ENCODE measurements around the gene MOCS3. TPM values are rescaled to one million over a fixed set of nuclear protein-coding genes. Genes with fewer than 3 reads are reported as not detected.

MOCS3 gene
- total and polyA plus RNA-seq, 2 of the 13 experiments (the other 11 are each of a cell fraction or from before 2014, with no cell fraction given) = 3.7 to 8.4 TPM

DNA sequence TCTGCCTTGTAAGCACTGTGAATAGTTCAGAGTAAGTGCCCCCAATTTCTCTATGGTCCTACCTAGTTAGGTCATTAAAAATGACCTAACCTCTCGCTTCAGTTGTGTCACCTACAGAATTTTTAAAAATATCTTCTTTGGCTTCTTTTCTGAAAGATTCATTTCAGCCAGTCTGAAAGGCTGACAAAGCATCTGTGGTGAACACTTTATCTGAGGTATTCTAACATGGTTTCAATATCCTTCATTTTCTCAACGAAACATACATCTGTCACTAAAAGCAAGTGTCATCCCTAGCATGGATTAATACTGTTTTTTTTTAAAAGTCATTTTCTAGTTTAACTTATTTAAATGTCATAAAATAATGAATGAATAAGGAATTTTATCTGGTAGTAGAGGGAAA is 5.4 kb upstream of the MOCS3 start:
- Histone ChIP-seq H4K20me1 (ENCODE audit: insufficient read depth, low read length) (peaks cover 57% of the 10 kb centered on the region), H3K79me2 (ENCODE audit: insufficient read depth, low read length) (peaks cover 78% of the 10 kb centered on the region), H3K4me1 (ENCODE audit: insufficient read depth, low read length) (peaks cover 25% of the 10 kb centered on the region), H3K9me3 (ENCODE audit: low read length) (no peaks in the 10 kb centered on the region), H3K27ac (ENCODE audit: extremely low read length, insufficient read depth, low read length) (no peak overlapping the region), H3K4me2 (ENCODE audit: low read depth, low read length) (no peak overlapping the region), H3K36me3 (replicated peaks in 1 of 2; ENCODE audit: control insufficient read depth in 1 of 2, insufficient read depth in 2 of 2, low read length in 2 of 2) (peaks cover 22 to 60% of the 10 kb centered on the region in 2 experiments), H2AFZ (ENCODE audit: low read length) (no peak overlapping the region), H3K27me3 (ENCODE audit: control insufficient read depth in 1 of 2, insufficient read depth in 2 of 2, low read length in 2 of 2) (no peaks in the 10 kb centered on the region; a peak in 1 of 5 replicates), H3K4me3 (replicated peaks in 1 of 3; ENCODE audit: insufficient read depth in 1 of 3, low read depth in 2 of 3, low read length in 3 of 3) (no peak overlapping the region), H3K9ac (ENCODE audit: insufficient read depth, low read depth, low read length) (no peak overlapping the region)
- 97% methylated on average over 2 of the region's 2 CpGs for WGBS (ENCODE audit: low lambda C conversion rate)
- TF ChIP-seq RAD51 (IDR thresholded peaks at IDR 0.05; ENCODE audit: borderline replicate concordance) = no peak
- intact Hi-C loops (cut with micrococcal nuclease; ENCODE audit: unreplicated experiment) = no loop called here
- ATAC-seq (no peak), FAIRE-seq (no peak), DNase-seq (ENCODE audit: low spot score) (no peak)
- ChIA-PET CTCF (ENCODE audit: low intra/inter-chr PET ratio, low total read pairs) (no interaction called here), POLR2A (no interaction called here)
- in situ Hi-C loops (cut with HindIII; ENCODE audit: extremely low pct_ligation_motif_present, low pct_unique_long_range_greater_than_20kb) = no loop called here
- BruUV-seq (replicated peaks) = no TSS peak

DNA sequence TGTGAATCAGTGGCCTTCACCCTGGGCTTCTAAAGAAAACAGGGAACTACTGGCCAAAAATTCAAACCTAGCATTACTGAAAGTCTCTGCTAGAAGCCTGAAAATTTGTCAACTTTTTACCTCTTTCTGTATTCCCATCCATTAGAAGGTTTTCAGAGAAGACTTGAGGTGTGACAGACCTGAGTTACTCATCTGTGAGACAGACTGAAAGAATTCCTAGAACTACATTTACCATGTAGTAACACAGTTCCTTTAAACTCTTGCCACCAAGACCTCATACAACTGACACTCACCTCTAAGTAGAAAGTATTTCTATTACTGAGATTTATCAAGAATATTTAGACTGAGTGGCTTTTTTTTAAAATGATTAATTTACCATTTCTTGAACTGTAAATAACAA is 4.8 kb upstream of the MOCS3 start:
- no peak overlapping the region for H3K4me2 ChIP-seq (ENCODE audit: low read depth, low read length)
- ChIA-PET CTCF (ENCODE audit: low intra/inter-chr PET ratio, low total read pairs) (no interaction called here), POLR2A (no interaction called here)
- no peak overlapping the region for H3K27ac ChIP-seq (ENCODE audit: extremely low read length, insufficient read depth, low read length)
- no peaks in the 10 kb centered on the region; a peak in 1 of 5 replicates for H3K27me3 ChIP-seq (ENCODE audit: control insufficient read depth in 1 of 2, insufficient read depth in 2 of 2, low read length in 2 of 2)
- H3K36me3 ChIP-seq (replicated peaks in 1 of 2; ENCODE audit: control insufficient read depth in 1 of 2, insufficient read depth in 2 of 2, low read length in 2 of 2) = peaks cover 19 to 53% of the 10 kb centered on the region in 2 experiments
- H3K4me3 ChIP-seq (replicated peaks in 1 of 3; ENCODE audit: insufficient read depth in 1 of 3, low read depth in 2 of 3, low read length in 3 of 3) = no peak overlapping the region
- BruUV-seq (replicated peaks) = no TSS peak
- H4K20me1 ChIP-seq (ENCODE audit: insufficient read depth, low read length) = peaks cover 58% of the 10 kb centered on the region
- TF ChIP-seq NPAS2 (CRISPR knock-in tag; IDR thresholded peaks at IDR 0.05; ENCODE audit: borderline replicate concordance) (no peak), SPEN (CRISPR knock-in tag; IDR thresholded peaks at IDR 0.05; ENCODE audit: low read depth) (no peak), CREB3 (CRISPR knock-in tag; IDR thresholded peaks at IDR 0.05) (no peak), ZNF569 (CRISPR knock-in tag; IDR thresholded peaks at IDR 0.05; ENCODE audit: borderline replicate concordance) (no peak), NCOA2 (CRISPR knock-in tag; IDR thresholded peaks at IDR 0.05) (no peak), ZSCAN30 (CRISPR knock-in tag; IDR thresholded peaks at IDR 0.05) (no peak), NCOA1 (CRISPR knock-in tag; IDR thresholded peaks at IDR 0.05) (no peak), NR2F6 (IDR thresholded peaks at IDR 0.05) (no peak), NR2F6 (CRISPR knock-in tag; IDR thresholded peaks at IDR 0.05) (no peak), ZNF468 (CRISPR knock-in tag; IDR thresholded peaks at IDR 0.05) (no peak), ETV6 (CRISPR knock-in tag; conservative IDR thresholded peaks at IDR 0.05) (no peak), ZNF234 (CRISPR knock-in tag; conservative IDR thresholded peaks at IDR 0.05) (no peak), ZNF792 (CRISPR knock-in tag; IDR thresholded peaks at IDR 0.05) (no peak)
- TF ChIP-seq, protein P1, sequence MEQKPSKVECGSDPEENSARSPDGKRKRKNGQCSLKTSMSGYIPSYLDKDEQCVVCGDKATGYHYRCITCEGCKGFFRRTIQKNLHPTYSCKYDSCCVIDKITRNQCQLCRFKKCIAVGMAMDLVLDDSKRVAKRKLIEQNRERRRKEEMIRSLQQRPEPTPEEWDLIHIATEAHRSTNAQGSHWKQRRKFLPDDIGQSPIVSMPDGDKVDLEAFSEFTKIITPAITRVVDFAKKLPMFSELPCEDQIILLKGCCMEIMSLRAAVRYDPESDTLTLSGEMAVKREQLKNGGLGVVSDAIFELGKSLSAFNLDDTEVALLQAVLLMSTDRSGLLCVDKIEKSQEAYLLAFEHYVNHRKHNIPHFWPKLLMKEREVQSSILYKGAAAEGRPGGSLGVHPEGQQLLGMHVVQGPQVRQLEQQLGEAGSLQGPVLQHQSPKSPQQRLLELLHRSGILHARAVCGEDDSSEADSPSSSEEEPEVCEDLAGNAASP (CRISPR knock-in tag; IDR thresholded peaks at IDR 0.05; ENCODE audit: borderline replicate concordance) = no peak
- peaks cover 83% of the 10 kb centered on the region for H3K79me2 ChIP-seq (ENCODE audit: insufficient read depth, low read length)
- peaks cover 25% of the 10 kb centered on the region for H3K4me1 ChIP-seq (ENCODE audit: insufficient read depth, low read length)
- intact Hi-C loops (cut with micrococcal nuclease; ENCODE audit: unreplicated experiment) = no loop called here
- FAIRE-seq (no peak), DNase-seq (ENCODE audit: low spot score) (no peak), ATAC-seq (no peak)
- no peaks in the 10 kb centered on the region for H3K9me3 ChIP-seq (ENCODE audit: low read length)
- in situ Hi-C loops (cut with HindIII; ENCODE audit: extremely low pct_ligation_motif_present, low pct_unique_long_range_greater_than_20kb) = no loop called here
- H3K9ac ChIP-seq (ENCODE audit: insufficient read depth, low read depth, low read length) = no peak overlapping the region
- no peak overlapping the region for H2AFZ ChIP-seq (ENCODE audit: low read length)

All from HepG2 (cell line).